ENCODE data around the gene KIF5C. TPM values are rescaled to one million over a fixed set of nuclear protein-coding genes. Genes with fewer than 3 reads are reported as not detected.

Gene KIF5C
- total and polyA plus RNA-seq, 4 donors: 0.06 to 0.25 (median 0.14) TPM

DNA sequence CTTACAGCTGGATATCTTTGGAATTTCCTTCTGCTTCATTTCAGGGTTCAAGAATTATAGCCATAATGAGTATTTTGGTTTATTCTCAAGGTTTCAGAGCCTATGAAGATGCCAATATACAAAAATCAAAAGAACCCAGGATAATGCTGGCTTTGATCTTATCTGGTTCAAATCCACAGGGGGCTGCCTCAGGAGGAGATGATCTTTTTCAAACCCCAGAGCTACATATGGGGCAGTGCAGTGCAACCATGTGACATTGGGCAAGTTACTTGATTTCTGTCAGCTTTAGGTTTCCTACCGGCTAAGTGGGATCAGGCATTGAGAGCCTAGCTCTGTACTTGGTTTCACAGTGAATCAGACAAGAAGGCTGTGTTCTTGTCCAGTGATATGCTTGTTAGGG, 140.5 kb downstream of the KIF5C start:
- no peak for DNase-seq (ENCODE audit: low spot score)
- Histone ChIP-seq H3K4me1 (ENCODE audit: control insufficient read depth in 4 of 4, insufficient read depth in 4 of 4, low read length in 3 of 4) (no peaks in the 10 kb centered on the region), H3K4me3 (ENCODE audit: low read depth in 1 of 3, low read length in 3 of 3) (no peak overlapping the region), H3K27ac (ENCODE audit: low read depth in 1 of 2, low read length in 2 of 2) (no peak overlapping the region), H3K36me3 (ENCODE audit: control insufficient read depth in 4 of 4, insufficient read depth in 3 of 4, low read depth in 1 of 4, low read length in 3 of 4) (no peaks in the 10 kb centered on the region), H3K9me3 (ENCODE audit: control insufficient read depth in 4 of 4, low read length in 3 of 4) (no peaks in the 10 kb centered on the region), H3K27me3 (ENCODE audit: control insufficient read depth in 4 of 4, insufficient read depth in 4 of 4, low read length in 3 of 4) (no peaks in the 10 kb centered on the region), H3K9ac (ENCODE audit: low read depth in 1 of 2, low read length in 2 of 2) (no peak overlapping the region)
- no peak for TF ChIP-seq FOXA1 (IDR thresholded peaks at IDR 0.05)
- TF ChIP-seq, protein P1, sequence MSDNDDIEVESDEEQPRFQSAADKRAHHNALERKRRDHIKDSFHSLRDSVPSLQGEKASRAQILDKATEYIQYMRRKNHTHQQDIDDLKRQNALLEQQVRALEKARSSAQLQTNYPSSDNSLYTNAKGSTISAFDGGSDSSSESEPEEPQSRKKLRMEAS (IDR thresholded peaks at IDR 0.05): no peak
- TF ChIP-seq SP1 (IDR thresholded peaks at IDR 0.05): no peak
- TF ChIP-seq FOXA2 (IDR thresholded peaks at IDR 0.05): no peak
- TF ChIP-seq NR2F2 (IDR thresholded peaks at IDR 0.05): no peak
- TF ChIP-seq, protein P2, sequence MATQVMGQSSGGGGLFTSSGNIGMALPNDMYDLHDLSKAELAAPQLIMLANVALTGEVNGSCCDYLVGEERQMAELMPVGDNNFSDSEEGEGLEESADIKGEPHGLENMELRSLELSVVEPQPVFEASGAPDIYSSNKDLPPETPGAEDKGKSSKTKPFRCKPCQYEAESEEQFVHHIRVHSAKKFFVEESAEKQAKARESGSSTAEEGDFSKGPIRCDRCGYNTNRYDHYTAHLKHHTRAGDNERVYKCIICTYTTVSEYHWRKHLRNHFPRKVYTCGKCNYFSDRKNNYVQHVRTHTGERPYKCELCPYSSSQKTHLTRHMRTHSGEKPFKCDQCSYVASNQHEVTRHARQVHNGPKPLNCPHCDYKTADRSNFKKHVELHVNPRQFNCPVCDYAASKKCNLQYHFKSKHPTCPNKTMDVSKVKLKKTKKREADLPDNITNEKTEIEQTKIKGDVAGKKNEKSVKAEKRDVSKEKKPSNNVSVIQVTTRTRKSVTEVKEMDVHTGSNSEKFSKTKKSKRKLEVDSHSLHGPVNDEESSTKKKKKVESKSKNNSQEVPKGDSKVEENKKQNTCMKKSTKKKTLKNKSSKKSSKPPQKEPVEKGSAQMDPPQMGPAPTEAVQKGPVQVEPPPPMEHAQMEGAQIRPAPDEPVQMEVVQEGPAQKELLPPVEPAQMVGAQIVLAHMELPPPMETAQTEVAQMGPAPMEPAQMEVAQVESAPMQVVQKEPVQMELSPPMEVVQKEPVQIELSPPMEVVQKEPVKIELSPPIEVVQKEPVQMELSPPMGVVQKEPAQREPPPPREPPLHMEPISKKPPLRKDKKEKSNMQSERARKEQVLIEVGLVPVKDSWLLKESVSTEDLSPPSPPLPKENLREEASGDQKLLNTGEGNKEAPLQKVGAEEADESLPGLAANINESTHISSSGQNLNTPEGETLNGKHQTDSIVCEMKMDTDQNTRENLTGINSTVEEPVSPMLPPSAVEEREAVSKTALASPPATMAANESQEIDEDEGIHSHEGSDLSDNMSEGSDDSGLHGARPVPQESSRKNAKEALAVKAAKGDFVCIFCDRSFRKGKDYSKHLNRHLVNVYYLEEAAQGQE (IDR thresholded peaks at IDR 0.05): no peak
- TF ChIP-seq, protein P3, sequence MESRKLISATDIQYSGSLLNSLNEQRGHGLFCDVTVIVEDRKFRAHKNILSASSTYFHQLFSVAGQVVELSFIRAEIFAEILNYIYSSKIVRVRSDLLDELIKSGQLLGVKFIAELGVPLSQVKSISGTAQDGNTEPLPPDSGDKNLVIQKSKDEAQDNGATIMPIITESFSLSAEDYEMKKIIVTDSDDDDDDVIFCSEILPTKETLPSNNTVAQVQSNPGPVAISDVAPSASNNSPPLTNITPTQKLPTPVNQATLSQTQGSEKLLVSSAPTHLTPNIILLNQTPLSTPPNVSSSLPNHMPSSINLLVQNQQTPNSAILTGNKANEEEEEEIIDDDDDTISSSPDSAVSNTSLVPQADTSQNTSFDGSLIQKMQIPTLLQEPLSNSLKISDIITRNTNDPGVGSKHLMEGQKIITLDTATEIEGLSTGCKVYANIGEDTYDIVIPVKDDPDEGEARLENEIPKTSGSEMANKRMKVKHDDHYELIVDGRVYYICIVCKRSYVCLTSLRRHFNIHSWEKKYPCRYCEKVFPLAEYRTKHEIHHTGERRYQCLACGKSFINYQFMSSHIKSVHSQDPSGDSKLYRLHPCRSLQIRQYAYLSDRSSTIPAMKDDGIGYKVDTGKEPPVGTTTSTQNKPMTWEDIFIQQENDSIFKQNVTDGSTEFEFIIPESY (IDR thresholded peaks at IDR 0.05): no peak
- TF ChIP-seq, protein P4, sequence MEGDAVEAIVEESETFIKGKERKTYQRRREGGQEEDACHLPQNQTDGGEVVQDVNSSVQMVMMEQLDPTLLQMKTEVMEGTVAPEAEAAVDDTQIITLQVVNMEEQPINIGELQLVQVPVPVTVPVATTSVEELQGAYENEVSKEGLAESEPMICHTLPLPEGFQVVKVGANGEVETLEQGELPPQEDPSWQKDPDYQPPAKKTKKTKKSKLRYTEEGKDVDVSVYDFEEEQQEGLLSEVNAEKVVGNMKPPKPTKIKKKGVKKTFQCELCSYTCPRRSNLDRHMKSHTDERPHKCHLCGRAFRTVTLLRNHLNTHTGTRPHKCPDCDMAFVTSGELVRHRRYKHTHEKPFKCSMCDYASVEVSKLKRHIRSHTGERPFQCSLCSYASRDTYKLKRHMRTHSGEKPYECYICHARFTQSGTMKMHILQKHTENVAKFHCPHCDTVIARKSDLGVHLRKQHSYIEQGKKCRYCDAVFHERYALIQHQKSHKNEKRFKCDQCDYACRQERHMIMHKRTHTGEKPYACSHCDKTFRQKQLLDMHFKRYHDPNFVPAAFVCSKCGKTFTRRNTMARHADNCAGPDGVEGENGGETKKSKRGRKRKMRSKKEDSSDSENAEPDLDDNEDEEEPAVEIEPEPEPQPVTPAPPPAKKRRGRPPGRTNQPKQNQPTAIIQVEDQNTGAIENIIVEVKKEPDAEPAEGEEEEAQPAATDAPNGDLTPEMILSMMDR (IDR thresholded peaks at IDR 0.05; ENCODE audit: low read depth, low read length, missing input control): no peak
- no peak for TF ChIP-seq HNF4G (IDR thresholded peaks at IDR 0.05)
- no peak for TF ChIP-seq YY1 (IDR thresholded peaks at IDR 0.05)
- TF ChIP-seq RAD21 (IDR thresholded peaks at IDR 0.05): no peak
- TF ChIP-seq RXRA (IDR thresholded peaks at IDR 0.05): no peak
- TF ChIP-seq HNF4A (conservative IDR thresholded peaks at IDR 0.05): no peak
- TF ChIP-seq EGR1 (IDR thresholded peaks at IDR 0.05; ENCODE audit: low read depth in 2 of 2): no peak
- TF ChIP-seq, protein P5, sequence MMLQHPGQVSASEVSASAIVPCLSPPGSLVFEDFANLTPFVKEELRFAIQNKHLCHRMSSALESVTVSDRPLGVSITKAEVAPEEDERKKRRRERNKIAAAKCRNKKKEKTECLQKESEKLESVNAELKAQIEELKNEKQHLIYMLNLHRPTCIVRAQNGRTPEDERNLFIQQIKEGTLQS (IDR thresholded peaks at IDR 0.05): no peak
- TF ChIP-seq TAF1 (conservative IDR thresholded peaks at IDR 0.05): no peak
- TF ChIP-seq GABPA (IDR thresholded peaks at IDR 0.05 in 1 of 2, conservative IDR thresholded peaks at IDR 0.05 in 1 of 2): no peak
- no peak for TF ChIP-seq JUND (IDR thresholded peaks at IDR 0.05)
- WGBS: 92% methylated on average over 1 of the region's 1 CpG
